Right atrium auricular region (tissue), 2 donors: Measurements from ENCODE around the gene UPB1. TPM values are rescaled to one million over a fixed set of nuclear protein-coding genes. Genes with fewer than 3 reads are reported as not detected.
A peak's percentile ranks its signal among the peaks of the same experiment; 100 is the strongest.
"Not testable (repeated sequence)": the region's sequence is repeated elsewhere in the genome, so short reads cannot be mapped to it uniquely, and the experiment has no call there.

Source experiments
- DNase-seq: peaks from one replicate; pipeline ENCODE4 v3.0.0-alpha.2; 2019; ENCODE audit warnings: low spot score
- H3K27ac ChIP-seq, 2 donors: fragments of 200-600 bp; sonication (generic); 1 replicate in 1 of 2; 2 replicates in 1 of 2; pipeline ENCODE4 v1.5.1; 2016 to 2019
- H3K27me3 ChIP-seq, 2 donors: fragments of 200-600 bp; sonication (generic); one replicate each; pipeline versions ENCODE4 v1.5.1 to v1.6.0; 2017 to 2019
- H3K36me3 ChIP-seq: fragments of 200-600 bp; sonication (generic); one replicate; pipeline ENCODE4 v1.5.1; 2016
- H3K4me1 ChIP-seq, 2 donors: fragments of 200-600 bp; sonication (generic); one replicate each; pipeline versions ENCODE4 v1.5.1 to v1.6.0; 2017 to 2019
- H3K4me3 ChIP-seq, 2 donors: fragments of 200-600 bp; sonication (generic); 1 replicate in 1 of 2; 2 replicates in 1 of 2; pipeline ENCODE4 v1.5.1; 2017 to 2019; ENCODE audit warnings: mild to moderate bottlenecking in 1 of 2, moderate library complexity in 1 of 2
- H3K9me3 ChIP-seq, 2 donors: fragments of 200-600 bp; sonication (generic); one replicate each; pipeline ENCODE4 v1.5.1; 2019
- total RNA-seq, 2 donors: library from RNA; depleted of rRNA; stranded (reverse); fragments of >200 nt; gene quantifications; one replicate each; pipeline ENCODE4 v1.1.0, GENCODE V29; 2016
- TF ChIP-seq, protein P1 (sequence below), 2 donors: fragments of 200-600 bp; sonication (generic); IDR thresholded peaks; one replicate each; pipeline ENCODE4 v1.5.1; 2019; ENCODE audit warnings: antibody characterized with exemption in 2 of 2

The UPB1 gene
- total RNA-seq, 2 donors from 2014 or later = 1.7 to 2.4 TPM

DNA sequence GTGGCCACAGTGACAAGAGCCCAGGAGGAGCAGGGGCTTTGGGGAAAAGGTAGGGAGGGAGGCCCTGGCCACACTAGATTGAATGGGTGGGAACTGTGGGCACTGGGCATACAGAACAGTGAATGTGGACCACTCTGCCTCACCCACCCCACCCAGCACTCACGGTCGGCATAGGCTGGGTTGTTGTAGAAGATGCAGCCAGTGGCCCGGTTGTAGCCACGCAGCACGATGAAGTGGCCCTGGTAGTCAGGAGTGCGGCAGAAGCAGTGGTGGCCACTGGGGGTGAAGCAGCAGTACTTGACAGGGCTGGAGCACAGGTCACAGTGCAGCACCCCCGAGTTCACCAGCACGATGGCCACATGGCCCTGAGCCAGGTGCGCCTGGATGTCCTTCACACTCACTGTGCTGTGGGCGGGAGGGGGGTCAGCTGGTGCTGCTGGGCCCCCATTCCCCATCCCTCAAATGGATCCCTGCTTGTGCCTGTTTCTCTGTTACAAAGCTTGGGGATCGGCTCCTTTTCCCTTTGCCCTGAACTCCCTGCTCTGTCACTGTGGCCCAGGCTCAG lies 48.6 kb downstream of the UPB1 start:
- Histone ChIP-seq H3K4me1 (peaks cover 0 to 45% of the 10 kb centered on the region in 2 donors), H3K27ac (no peak overlapping the region)

GRCh38 chr22:24548812-24549211 lies 53.7 kb downstream of the UPB1 start:
- no peaks in the 10 kb centered on the region for H3K9me3 ChIP-seq
- peaks cover 46% of the 10 kb centered on the region for H3K36me3 ChIP-seq
- no peaks in the 10 kb centered on the region for H3K27me3 ChIP-seq
- H3K27ac ChIP-seq = no peak overlapping the region
- no peak overlapping the region for H3K4me3 ChIP-seq
- TF ChIP-seq, protein P1, sequence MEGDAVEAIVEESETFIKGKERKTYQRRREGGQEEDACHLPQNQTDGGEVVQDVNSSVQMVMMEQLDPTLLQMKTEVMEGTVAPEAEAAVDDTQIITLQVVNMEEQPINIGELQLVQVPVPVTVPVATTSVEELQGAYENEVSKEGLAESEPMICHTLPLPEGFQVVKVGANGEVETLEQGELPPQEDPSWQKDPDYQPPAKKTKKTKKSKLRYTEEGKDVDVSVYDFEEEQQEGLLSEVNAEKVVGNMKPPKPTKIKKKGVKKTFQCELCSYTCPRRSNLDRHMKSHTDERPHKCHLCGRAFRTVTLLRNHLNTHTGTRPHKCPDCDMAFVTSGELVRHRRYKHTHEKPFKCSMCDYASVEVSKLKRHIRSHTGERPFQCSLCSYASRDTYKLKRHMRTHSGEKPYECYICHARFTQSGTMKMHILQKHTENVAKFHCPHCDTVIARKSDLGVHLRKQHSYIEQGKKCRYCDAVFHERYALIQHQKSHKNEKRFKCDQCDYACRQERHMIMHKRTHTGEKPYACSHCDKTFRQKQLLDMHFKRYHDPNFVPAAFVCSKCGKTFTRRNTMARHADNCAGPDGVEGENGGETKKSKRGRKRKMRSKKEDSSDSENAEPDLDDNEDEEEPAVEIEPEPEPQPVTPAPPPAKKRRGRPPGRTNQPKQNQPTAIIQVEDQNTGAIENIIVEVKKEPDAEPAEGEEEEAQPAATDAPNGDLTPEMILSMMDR (IDR thresholded peaks at IDR 0.05) = no peak
- H3K4me1 ChIP-seq = peaks cover 0 to 68% of the 10 kb centered on the region in 2 donors
- DNase-seq = no peak

More for the DNA sequence above, 48.6 kb downstream of the UPB1 start:
- TF ChIP-seq, protein P1 (IDR thresholded peaks at IDR 0.05) = no peak
- no peak overlapping the region for H3K4me3 ChIP-seq
- H3K36me3 ChIP-seq = peaks cover 83% of the 10 kb centered on the region
- H3K9me3 ChIP-seq = no peaks in the 10 kb centered on the region
- DNase-seq = no peak
- H3K27me3 ChIP-seq = no peaks in the 10 kb centered on the region

- H3K9me3 ChIP-seq = no peaks in the 10 kb centered on the region
- TF ChIP-seq, protein P1 (IDR thresholded peaks at IDR 0.05) = no peak
- H3K4me1 ChIP-seq = peaks cover 0 to 60% of the 10 kb centered on the region in 2 donors
- no peak for DNase-seq
- H3K27me3 ChIP-seq = no peaks in the 10 kb centered on the region
- H3K36me3 ChIP-seq = peaks cover 35% of the 10 kb centered on the region
- H3K4me3 ChIP-seq = no peak overlapping the region
- H3K27ac ChIP-seq = peak overlapping the region; percentile 59 to 65
Measured at GRCh38 chr22:24550028-24550901, 55.1 kb downstream of the UPB1 start.

GRCh38 chr22:24550902-24551435 lies 55.8 kb downstream of the UPB1 start:
- H3K36me3 ChIP-seq = peaks cover 34% of the 10 kb centered on the region
- no peaks in the 10 kb centered on the region for H3K9me3 ChIP-seq
- peaks cover 0 to 54% of the 10 kb centered on the region in 2 donors for H3K4me1 ChIP-seq
- no peak overlapping the region for H3K4me3 ChIP-seq
- TF ChIP-seq, protein P1 (IDR thresholded peaks at IDR 0.05) = no peak
- H3K27me3 ChIP-seq = no peaks in the 10 kb centered on the region
- no peak for DNase-seq
- H3K27ac ChIP-seq = peak overlapping the region; percentile 59 to 65

DNA sequence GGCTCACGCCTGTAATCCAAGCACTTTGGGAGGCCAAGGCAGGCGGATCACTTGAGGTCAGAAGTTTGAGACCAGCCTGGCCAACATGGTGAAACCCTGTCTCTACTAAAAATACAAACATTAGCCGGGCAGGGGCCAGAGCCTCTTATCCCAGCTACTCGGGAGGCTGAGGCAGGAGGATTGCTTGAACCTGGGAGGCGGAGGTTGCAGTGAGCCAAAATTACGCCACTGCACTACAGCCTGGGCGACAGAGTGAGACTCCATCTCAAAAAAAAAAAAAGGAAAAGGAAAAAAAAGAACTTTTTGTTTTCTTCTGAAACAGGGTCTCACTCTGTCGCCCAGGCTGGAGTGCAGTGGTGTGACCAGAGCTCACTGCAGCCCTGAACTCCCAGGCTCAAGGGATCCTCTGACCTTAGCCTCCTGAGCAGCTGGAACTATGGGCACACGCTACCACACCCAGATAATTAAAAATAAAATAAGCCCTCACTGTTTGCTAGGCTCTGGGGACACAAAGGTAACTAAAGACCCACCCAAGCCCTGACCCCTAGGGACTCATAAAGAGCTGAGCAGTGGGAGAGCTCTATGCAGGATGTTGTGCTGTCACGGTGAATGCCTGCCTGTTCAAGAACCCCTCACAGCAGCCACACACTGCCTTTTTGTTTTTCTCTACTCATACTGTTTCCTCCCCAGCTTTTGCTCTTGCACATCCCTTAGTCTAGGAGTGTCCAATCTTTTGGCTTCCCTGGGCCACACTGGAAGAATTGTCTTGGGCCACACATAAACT lies 57.6 kb downstream of the UPB1 start:
- peak overlapping the region in 1 of 2 donors; percentile 76 for H3K4me3 ChIP-seq
- not testable (repeated sequence) for DNase-seq, H3K27me3 ChIP-seq, H3K9me3 ChIP-seq
- H3K4me1 ChIP-seq = peaks cover 0 to 70% of the 10 kb centered on the region in 2 donors
- peaks cover 21% of the 10 kb centered on the region for H3K36me3 ChIP-seq
- H3K27ac ChIP-seq = peak overlapping the region; percentile 96 to 99
